RPMI8226 (cell line): ENCODE data around the gene TTC6.

Experiments
- DNase-seq: peaks from one replicate; pipeline ENCODE4 v3.0.0-alpha.2; 2015

TTC6 gene

DNA sequence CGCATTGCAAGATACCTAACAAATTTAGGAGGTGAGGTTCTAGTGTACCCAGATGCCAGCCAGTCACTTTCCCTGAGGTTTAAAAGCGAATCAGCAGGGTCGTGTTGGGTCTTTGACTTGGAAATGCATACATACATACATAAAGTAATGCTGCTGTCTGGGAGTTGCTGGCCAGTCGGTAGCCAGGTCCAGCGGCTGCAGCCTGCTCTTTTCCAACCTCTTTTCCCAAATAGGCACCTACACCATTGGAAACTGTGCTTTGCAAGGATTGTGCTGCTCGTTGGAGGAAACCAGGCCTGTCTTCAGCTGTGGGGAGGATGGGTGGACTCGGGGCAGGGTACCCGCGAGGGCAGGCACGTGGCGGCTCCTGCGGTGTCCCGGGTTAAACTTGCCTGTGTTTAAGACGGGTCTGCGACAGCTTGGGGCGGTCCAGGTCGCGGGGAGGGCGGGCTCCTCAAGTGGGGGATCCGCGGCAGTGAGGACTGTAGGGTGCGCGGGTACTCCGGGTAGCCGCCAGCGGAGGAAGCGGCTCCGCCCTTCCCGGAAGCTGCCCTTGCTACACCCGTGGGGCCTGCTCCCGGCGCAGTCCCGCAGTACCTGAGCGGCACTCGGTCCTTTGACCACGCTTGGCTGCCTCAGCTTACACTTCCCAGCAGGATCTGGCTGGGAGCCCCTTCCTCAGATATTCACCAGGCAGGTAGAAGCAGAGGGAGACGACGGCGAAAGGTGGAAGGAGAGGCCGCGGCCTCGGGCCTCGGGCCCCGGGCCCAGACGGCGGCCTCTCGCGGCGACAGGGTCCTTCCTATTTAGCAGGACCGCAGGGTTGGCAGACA lies 2.7 kb downstream of the TTC6 start:
- no peak for DNase-seq

DNA sequence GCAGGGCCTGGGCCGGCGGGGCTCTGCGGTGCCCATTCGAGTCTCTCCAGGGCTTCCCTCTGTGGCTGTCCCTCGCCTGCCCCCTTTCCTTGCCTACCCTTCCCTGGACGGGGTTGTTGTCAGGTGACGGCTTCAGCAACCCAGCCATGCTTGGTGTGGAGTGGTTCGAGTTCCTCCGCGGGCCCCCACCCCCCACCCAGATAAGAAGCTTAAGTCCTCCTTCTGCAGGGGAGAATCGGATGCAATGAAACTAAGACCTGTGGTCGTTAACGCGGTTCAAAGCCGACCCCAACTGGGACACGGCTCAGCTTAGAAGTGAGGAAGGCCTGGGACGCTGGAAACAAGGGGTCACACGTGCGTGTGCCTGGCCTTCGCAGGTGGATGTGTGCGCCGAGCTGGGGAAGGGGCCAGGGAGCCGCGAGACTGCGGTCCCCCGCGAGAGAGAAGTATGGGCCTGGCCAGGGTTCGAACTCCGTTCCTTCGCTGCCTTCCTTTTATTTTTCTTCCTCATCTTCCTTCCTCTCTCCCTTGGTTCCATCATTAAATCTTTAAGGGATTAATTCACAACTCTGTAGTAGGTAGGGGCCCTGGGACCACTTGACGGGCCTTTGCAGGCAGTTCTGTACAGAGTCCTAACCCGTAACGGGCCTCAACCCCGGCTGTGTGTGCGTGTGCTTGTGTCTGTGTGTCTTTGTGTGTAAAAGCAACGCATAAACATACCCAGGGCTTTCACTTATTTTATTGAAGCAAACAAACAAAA lies 3.5 kb downstream of the TTC6 start:
- no peak for DNase-seq

DNA sequence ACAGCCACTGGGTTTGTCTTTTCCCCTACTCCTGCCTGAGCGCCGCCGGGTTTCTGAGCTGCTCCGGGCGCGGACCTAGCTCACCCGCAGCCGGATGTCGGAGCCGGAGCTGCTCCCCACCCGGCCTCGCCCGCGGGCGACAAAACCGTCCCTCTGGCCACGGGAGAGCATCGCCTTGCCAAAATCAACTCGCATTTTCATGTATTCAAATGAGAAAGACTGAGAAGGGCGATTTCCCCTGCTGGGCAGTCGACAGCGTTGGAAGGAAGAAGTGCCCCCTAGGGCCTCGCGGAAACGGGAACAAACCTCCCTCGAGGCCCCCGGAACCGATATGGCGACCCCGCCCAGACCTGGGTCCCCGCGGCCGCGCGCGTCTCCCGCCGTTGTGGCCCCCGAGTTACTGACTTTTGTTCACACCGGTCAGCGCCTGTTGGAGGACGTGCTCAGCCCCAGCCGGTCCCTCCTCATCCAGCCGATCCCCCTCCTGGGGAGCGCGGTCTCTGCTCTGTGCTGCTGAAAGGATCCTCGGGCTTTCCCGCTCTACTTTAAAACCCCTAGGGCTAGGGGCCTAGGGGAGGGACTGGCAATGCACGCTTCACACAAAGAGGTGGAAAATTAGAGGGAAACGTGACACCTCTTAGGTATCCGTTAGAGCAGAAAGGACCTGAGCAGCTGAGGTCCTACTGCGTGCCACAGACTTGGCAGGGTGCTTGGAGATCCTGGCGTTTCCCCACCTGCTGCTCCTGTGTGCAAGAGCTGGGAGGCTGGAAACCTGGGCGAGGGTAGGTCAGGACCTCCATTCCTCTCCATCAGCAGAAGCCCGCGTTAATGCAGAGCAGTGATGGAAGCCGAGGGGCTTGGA lies 4.3 kb downstream of the TTC6 start:
- DNase-seq = no peak

DNA sequence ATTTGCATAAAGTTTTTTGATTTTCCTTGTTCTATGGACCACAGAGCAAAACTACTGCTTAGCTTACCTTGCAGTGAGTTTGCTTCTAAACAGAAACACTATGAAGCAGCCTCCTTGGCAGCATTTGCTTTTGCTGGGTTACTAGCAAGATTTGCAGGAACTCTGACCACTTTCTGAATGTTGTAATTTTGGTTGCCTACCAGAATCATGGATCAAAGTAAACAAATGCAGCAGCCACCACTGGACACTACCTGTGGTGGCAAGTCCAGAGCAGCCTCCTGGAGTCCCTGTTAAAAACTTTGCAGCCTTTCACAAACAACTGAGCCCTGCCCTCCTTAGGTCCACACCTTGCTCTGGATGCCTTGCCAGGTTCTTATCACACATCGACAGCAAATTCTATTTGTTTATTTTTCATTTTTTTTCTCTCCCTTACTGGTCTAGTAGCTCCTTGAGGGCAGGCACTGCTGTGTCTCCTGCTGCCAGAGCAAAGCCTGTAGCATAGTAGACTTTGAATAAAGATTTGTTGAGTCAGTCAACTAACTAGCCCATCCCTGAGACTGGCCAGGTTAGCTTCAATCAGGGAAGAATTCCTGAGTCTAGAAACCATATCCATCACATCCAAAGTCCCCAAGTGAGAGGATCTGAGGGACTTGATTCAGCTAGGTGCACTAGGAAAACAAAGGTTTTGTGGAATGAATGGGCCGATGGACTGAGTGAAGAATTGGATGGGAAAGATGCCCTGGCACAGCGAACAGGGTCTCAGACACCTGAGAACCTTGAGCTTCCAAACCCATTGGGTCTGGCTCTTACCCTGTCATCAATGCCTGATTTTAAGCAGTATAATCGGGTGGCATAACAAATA lies 5.7 kb downstream of the TTC6 start:
- DNase-seq = no peak

DNA sequence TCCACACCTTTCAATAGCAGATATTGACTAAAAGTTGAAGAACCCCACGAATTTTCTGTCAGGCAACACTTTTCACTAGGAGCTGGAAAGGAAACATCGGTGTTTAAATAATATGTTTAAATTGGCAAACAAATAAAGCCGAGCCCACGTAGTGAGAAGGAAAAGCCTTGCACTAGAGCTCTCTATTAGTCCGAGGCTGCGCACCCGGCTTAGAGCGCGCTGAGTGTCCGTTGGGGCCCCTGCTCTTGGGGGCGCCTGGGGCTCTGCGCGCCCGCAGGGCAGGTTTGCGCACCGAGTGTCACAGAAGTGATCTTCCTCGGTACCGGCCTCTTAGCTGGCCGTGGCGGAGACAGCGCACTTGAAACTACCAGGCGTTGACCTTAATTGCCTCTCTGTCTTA lies 6.4 kb downstream of the TTC6 start:
- DNase-seq = no peak

DNA sequence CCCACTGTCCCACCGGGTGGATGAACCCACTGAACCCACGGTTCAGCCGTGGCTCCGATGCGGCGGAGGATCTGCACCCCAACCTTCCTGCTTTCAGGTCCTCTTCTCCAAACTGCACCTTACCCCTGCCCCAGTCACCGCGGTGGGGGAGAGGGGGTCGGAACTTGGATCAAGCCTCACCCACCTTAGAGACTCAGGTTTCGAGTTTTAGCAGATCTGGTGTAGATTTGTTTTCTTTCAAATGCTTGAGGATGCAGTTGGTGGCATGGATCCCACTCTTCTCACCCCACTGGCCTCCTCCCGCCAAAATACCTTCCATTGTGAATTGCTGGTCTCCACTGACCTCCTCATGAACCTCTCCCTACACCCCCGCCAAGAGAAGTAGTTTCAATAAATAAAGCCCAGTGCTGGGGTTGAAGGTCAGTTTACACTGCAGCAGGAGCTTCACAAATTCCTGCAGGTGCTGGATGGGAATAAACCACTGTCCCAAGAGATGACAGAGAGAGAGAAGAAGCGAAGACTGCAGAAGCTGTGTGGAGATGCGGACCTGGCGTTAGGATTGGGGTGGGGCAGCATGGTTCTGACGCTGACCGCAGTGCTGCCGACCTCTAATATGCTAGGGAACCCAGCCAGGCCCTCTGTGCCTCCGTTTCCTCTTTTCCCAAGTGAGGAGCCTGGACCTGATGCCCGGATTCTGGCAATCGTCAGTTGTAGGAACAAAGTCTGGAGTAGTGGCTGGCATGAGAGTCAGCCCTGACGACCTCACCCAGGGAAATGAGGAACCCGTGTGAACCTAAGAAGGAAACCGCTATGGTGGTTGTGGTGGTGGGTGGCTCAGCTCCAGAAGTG lies 7.4 kb downstream of the TTC6 start:
- DNase-seq = no peak

DNA sequence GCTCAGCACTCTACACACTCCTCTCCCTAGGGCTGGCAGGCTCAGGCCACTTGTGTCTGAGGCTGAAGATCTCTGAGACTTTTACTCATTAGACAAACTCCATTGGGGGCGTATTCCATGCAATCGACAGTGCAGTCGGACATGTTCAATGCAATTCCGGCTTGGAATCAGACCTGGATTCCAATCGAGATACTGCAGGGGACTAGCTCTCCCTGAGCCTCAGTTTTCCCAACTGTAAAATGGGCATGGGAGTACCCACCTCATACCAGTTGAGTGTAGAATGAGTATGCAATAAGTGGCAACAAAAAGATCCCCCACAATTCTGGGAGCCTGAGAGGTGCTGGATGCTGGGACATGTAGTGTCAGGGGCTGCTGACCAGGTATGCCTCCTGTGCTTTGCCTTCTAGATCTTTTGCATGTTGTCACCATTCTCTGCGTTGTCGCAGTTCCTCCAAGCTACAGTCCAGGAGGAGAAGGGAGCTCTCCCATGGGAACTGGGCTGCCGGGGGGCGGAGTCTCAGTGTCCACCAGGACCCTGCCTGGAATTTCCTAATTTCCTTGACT lies 8.3 kb downstream of the TTC6 start:
- no peak for DNase-seq

DNA sequence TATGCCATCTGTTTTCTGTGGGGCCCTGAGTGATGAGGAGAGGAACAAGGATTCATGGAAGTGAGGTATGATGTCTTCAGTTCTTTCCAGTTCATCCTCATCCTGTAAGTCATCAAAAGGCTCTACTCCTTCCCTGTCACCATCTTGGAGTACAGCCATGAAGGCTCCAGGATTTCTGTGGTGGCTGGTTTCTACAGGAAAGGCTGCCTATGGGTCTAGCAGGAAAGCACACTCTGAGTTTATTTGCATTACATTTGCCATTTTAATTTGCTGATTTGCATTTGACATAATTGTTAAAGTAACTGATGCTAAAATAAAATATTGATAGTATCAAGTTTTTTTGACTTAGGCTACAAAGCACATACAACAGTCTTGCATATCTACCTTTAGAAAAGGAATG lies 11.2 kb downstream of the TTC6 start:
- DNase-seq = no peak

DNA sequence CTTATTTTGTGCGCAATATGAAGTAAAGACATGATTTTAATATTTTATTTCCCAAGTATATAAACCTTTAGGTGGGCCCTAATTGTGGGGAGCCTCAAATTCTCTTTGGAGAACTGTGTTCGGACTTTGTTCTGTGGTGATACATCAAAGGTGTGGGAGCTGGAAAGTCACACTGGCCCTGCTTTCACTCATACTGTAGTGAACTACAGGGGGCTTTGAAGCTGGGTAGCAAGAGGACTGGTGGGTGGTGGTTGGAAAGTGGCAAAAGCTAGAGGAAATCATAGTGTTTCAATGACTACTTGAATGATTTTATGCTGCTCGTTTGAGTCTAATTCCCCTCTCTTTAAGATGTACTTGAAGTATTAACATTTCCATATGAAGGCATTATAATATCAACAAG lies 13.2 kb downstream of the TTC6 start:
- DNase-seq = no peak

DNA sequence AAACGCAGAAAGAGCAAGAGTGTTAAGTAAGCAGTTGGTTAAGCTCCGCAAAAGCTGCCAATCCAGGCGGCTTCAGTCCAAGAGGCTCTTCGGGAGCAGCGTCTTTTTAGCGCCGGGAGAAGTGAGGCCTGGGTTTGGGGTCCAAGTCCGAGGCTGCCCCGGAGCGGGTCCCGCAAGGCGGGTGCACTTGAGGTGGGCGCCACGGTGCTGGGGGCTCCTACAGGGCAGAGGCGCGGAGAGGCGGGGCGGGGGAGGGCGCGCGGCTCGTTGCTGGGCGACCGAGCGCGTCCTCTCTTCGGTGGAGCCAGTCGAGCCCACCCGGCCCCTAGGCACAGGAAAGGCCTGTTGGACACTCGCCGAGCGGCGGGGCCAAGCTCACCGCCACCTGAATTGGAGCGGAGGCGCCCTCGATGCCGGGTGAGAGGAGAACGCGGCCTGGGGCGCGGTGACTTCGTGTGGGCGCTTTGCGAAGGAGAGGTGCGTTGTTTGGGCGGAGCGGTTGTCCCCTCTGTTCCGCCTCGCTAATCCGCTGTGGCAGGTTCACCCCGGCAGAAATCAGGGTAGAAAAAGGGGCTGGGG lies 15.6 kb downstream of the TTC6 start:
- no peak for DNase-seq

DNA sequence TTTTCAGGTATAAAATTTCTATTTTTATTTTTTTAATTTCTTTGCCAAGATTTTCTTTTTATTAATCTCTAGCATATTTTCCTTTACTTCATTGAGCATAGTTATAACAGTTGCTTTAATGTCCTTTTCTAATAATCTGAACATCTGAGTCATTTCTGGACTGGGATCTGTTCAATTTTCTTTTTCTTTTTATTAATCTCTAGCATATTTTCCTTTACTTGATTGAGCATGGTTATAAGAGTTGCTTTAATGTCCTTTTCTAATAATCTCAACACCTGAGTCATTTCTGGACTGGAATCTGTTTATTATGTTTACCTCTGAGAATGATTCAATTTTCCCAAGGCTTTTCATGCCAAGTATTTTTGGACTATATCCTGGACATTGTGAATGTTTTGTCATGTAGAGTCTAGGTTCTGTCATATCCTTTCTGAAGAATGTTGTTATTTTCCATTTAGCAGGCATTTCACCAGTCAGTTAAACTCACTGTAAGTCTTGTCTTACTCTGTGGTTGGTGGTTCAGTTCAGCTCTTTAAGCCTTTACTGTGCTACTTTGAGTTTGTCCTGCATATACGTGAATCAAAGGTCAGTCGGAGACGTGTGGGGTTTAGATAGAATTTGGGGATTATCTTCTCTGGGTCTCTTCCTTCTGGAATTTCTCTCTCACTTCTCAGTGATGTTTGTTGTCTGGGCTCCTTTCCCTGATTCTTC lies 20.3 kb downstream of the TTC6 start:
- no peak for DNase-seq

DNA sequence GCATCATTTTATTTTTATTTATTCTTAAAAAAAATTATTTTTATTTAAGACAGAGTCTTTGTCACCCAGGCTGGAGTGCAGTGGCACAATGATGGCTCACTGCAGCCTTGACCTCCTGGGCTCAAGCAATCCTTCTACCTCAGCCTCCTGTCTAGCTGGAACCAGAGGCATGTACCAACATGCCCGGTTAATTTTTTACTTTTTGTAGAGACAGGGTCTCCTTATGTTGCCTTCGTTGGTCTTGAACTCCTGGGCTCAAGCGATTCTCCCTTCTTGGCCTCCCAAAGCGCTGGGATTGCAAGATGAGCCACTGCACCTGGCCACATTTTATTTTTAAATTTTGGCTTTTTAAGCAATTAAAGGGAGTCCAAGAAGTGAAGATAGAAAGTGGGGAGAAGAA lies 21.4 kb downstream of the TTC6 start:
- DNase-seq = no peak

DNA sequence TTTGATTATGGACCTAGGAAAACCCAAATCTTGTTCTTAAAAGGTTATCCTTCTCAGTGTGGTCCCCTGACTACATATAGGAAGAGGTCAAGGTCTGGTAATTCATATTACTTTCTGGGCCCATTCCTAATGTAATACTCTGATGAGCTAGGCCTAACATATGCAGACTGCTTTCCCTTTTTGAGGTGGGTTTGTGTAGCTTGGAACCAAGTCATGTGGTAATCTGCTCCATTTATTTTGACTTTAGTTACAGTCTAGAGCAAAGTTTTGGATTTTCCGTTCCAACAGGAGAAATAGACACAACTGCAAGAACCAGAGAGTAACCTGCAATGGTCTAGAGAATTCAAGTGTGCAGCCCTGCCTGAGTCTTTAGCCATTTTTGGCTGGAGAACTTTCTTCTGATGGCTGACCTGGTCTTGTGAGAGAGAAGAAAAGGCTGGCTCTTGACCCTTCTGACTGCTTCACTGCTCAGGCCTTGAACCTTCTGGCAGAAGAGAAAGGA lies 22.5 kb downstream of the TTC6 start:
- DNase-seq = no peak

DNA sequence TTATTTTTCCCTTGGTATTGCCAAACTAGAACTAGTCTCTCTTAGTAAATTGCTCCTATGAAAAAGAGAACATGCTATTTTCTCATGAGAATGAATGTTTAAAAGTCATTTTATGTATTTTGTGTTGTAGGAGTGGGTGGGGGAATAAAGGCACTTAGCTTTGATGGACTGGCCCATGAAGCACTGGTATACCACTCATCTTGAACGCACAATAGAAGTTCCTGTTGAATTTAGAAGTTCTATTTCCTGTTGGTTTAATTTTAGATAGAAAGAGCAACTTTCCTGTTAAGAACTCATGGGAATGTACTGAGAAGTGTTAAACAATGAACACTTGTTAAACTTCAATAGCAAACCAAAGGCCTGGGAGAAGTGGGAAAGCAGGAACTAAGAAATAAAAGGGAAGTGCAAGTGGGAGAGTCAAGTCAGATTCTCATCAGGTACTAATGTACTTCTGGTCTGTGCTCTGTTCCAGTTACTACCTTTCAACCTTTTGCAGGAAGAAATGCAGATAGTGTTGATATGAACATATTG lies 23.1 kb downstream of the TTC6 start:
- DNase-seq = no peak

DNA sequence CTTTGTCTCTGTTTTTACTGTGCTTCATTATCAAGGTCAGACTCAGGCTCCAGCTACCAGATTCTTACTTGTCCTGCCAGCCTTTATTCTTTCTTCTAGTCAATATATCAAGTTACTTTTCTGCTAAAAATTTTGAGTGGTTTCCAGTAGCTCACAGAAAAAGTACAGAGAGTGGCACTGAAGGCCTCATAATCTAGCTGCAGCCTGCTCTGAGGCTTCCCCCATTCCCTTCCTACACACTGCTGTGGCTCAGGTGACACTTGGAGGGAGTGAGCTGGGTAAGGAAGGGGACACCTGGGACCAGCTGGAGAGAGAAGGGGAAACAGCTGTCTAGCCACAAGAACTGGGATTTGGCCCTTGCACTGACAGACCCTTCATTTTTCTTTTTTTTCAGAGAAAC lies 25.4 kb downstream of the TTC6 start:
- DNase-seq = no peak

DNA sequence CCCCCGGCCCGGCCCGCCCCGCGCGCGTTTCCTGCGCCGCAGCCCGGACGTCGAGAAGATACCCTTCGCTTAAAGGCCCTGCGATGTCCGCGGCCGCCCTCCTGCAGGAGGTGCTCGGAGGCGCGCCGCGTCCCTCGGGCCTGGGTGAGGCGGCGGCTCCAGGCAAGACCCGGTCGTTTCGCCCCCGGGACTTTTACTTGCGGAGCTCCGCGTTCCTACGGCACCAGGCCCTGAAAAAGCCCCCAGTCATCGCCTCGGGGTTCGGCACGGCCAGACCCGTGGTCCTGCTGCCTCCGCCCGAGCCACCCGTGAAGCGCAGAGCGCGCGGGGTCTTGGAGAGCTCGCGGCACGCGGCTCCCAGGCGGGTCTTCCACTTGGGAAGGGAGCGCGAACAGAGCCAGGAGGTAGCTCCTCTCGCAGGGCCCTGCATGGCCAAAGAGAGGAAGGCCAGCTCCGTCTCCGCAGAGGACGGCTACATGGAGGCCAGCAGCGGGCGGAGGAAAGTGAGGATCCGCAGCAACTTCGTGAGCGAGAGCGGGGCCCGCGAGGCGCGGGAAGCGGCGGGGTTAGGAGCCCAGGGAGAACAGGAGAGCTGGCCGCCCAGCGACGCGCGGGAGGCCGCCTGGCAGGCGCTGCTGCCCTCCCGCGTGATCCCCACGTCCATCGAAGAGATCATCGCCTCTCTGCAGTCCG lies 26.9 kb downstream of the TTC6 start:
- DNase-seq = no peak

DNA sequence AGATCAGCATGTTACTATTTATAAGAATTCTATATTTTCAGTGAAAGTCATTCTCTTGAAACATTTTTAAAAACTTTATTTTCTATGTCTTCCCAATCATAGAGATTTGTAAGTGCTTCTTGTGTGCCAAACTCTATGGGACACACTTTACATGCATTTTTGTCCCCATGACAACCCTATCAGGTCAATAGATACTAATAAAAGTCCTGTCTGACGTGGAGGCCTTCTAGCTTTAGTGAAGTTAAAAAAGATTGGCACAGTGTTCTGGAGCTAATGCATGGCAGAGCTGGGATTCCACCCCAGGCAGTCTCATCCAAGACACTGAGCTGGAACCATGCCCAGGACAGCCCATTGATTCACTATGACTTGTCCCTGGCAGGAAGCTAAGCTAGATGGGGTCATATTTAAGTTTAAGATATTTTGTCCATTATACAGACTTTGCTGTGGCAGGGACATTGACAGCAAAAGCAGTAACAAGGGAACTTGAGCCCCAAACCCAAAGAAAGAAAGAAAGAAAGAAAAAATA lies 28.1 kb downstream of the TTC6 start:
- no peak for DNase-seq

DNA sequence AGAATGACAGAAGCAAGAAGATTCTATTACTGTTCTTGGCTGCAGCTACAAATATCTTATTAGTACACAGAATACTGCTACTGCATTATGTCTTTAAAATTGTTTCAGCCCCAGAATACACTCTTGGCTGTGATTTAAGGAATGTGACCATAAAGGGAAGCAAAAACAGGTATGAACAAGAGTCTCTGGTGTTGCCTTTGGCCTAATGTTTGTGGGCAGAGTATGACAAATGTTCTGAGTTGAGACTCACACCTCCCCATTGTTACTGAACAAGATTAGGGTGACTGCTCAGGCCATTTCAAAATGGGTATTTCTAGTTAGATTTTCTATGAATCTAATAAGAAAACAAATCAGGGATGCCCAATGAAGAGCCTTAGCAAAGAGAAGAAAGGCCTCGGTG lies 28.5 kb downstream of the TTC6 start:
- no peak for DNase-seq
